NCI-H748 (cell line): ENCODE results near the gene SSUH2.
"Not testable (repeated sequence)": the region's sequence is repeated elsewhere in the genome, so short reads cannot be mapped to it uniquely, and the experiment has no call there.

Experiments
- DNase-seq: peaks from one replicate; lab custom pipeline; 2025; ENCODE audit not compliant: unreplicated experiment; lab: John Stamatoyannopoulos, UW

SSUH2 gene

GRCh38 chr3:8581806-8582445, 62.7 kb downstream of the SSUH2 start:
- DNase-seq, result no peak

- DNase-seq, result no peak
Observed at GRCh38 chr3:8581373-8581772, 63.2 kb downstream of the SSUH2 start.

GRCh38 chr3:8580434-8580833, 64.2 kb downstream of the SSUH2 start:
- DNase-seq, result not testable (repeated sequence)

- no peak for DNase-seq
Observed at GRCh38 chr3:8579943-8580342, 64.7 kb downstream of the SSUH2 start.

GRCh38 chr3:8579096-8579495, 65.5 kb downstream of the SSUH2 start:
- DNase-seq, result no peak

- DNase-seq, result no peak
Observed at GRCh38 chr3:8578282-8578681, 66.3 kb downstream of the SSUH2 start.

- DNase-seq, result no peak
Observed at GRCh38 chr3:8576841-8577571, 67.6 kb downstream of the SSUH2 start.

- DNase-seq, result no peak
Observed at GRCh38 chr3:8576436-8576835, 68.2 kb downstream of the SSUH2 start.

GRCh38 chr3:8575364-8576104, 69.1 kb downstream of the SSUH2 start:
- DNase-seq, result no peak

GRCh38 chr3:8574670-8575322, 69.8 kb downstream of the SSUH2 start:
- DNase-seq, result no peak

- DNase-seq, result no peak
Observed at GRCh38 chr3:8574040-8574669, 70.4 kb downstream of the SSUH2 start.

GRCh38 chr3:8573342-8573926, 71.2 kb downstream of the SSUH2 start:
- no peak for DNase-seq

- no peak for DNase-seq
Observed at GRCh38 chr3:8571256-8571655, 73.3 kb downstream of the SSUH2 start.
